ENCODE data around the gene ODAD4. TPM values are rescaled to one million over a fixed set of nuclear protein-coding genes. Genes with fewer than 3 reads are reported as not detected.

The ODAD4 gene
- total and polyA plus RNA-seq, 2 of the 4 experiments (the other 2 are of a cell fraction) = 0.38 to 0.54 TPM

GRCh38 chr17:41957869-41958439 is 27.5 kb downstream of the ODAD4 start:
- no peaks in the 10 kb centered on the region for H3K27me3 ChIP-seq (ENCODE audit: control insufficient read depth, insufficient read depth, low read length)
- peaks cover 12% of the 10 kb centered on the region for H3K4me1 ChIP-seq (ENCODE audit: control insufficient read depth, insufficient read depth, low read length)
- H2AFZ ChIP-seq (replicated peaks; ENCODE audit: low read length, poor library complexity) = peak overlapping the region; percentile 85
- ATAC-seq (ENCODE audit: low read depth) = no peak
- peak overlapping the region; percentile 77 to 96; a peak in 2 of 4 replicates for H4K8ac ChIP-seq (ENCODE audit: low read depth in 2 of 2, low read length in 2 of 2)
- no peak overlapping the region for H2BK120ac ChIP-seq (ENCODE audit: low read depth, low read length)
- H3K56ac ChIP-seq (ENCODE audit: extremely low read depth, insufficient read depth, low read length) = no peak overlapping the region
- no peak overlapping the region for H3K23ac ChIP-seq (ENCODE audit: low read depth, low read length)
- TF ChIP-seq CHD1 (IDR thresholded peaks at IDR 0.05; ENCODE audit: low read depth, low read length) (no peak), BHLHE40 (IDR thresholded peaks at IDR 0.05; ENCODE audit: low read depth, low read length) (no peak), MAZ (IDR thresholded peaks at IDR 0.05; ENCODE audit: borderline replicate concordance, low read depth, low read length) (no peak), MXI1 (IDR thresholded peaks at IDR 0.05; ENCODE audit: borderline replicate concordance, low read depth, low read length) (no peak), ELK1 (IDR thresholded peaks at IDR 0.05; ENCODE audit: borderline replicate concordance, low read depth, low read length) (no peak), MAFK (IDR thresholded peaks at IDR 0.05; ENCODE audit: low read depth, low read length) (no peak), RFX5 (IDR thresholded peaks at IDR 0.05; ENCODE audit: low read depth, low read length) (no peak), SMC3 (IDR thresholded peaks at IDR 0.05; ENCODE audit: low read depth, low read length) (no peak), NFE2L2 (IDR thresholded peaks at IDR 0.05; ENCODE audit: low read depth, low read length) (no peak), USF2 (IDR thresholded peaks at IDR 0.05; ENCODE audit: low read depth, low read length) (no peak), RAD21 (IDR thresholded peaks at IDR 0.05; ENCODE audit: low read length) (no peak), CTCF (conservative IDR thresholded peaks at IDR 0.05; ENCODE audit: low read depth, low read length) (no peak), FOS (IDR thresholded peaks at IDR 0.05; ENCODE audit: low read depth, low read length) (no peak), POLR2A (IDR thresholded peaks at IDR 0.05; ENCODE audit: low read depth, low read length) (no peak), RCOR1 (IDR thresholded peaks at IDR 0.05; ENCODE audit: insufficient replicate concordance, low read length) (no peak), CEBPB (IDR thresholded peaks at IDR 0.05; ENCODE audit: low read depth, low read length) (no peak)
- H3K4me2 ChIP-seq (ENCODE audit: low read depth, low read length) = no peak overlapping the region
- dilution Hi-C loops (cut with HindIII; ENCODE audit: low sequenced_read_pairs, unreplicated experiment) (no loop called here), in situ Hi-C loops (cut with MboI; ENCODE audit: low sequenced_read_pairs) (no loop called here), intact Hi-C loops (cut with micrococcal nuclease) (loop anchor here (2.0 kb wide), 1 partner anchor 145 kb away; the partner anchor contains the start of gene FKBP10)
- H2BK5ac ChIP-seq (ENCODE audit: low read depth, low read length, poor library complexity, severe bottlenecking) = no peak overlapping the region
- no peak overlapping the region for H4K91ac ChIP-seq (ENCODE audit: insufficient read depth, low read depth, low read length)
- H3K36me3 ChIP-seq (ENCODE audit: control insufficient read depth, insufficient read depth, low read length) = no peaks in the 10 kb centered on the region
- no TSS peak for BruUV-seq (replicated peaks)
- ChIA-PET CTCF (interaction anchor here (1.8 kb wide), 1 partner anchor 39 kb away, joined by 4 read pairs; the partner anchor contains the start of gene ACLY), POLR2A (ENCODE audit: unreplicated experiment) (no interaction called here)
- no peak overlapping the region for H3K18ac ChIP-seq (ENCODE audit: low read depth, low read length)
- no peak overlapping the region for H3K14ac ChIP-seq (replicated peaks; ENCODE audit: low read depth, low read length)
- 83% methylated on average over 1 of the region's 6 CpGs; no CpG with 5 or more reads in 1 of the 2 experiments for WGBS, 2 experiments (ENCODE audit: extremely low coverage in 2 of 2, insufficient read length in 1 of 2)
- H2BK20ac ChIP-seq (ENCODE audit: low read depth, low read length) = peak overlapping the region; percentile 11; the same call in 1 of the 2 replicates
- H2BK15ac ChIP-seq (ENCODE audit: low read depth, low read length) = no peak overlapping the region
- no peak overlapping the region for H3K9ac ChIP-seq (ENCODE audit: low read depth, low read length)
- no peak overlapping the region for H2AK5ac ChIP-seq (ENCODE audit: low read depth, low read length)
- no peak overlapping the region for H3K4ac ChIP-seq (ENCODE audit: low read depth, low read length)
- H3K79me1 ChIP-seq (ENCODE audit: low read depth in 1 of 2, low read length in 2 of 2) = no peaks in the 10 kb centered on the region
- H3K9me1 ChIP-seq (ENCODE audit: insufficient read depth, low read length) = no peaks in the 10 kb centered on the region
- no peak overlapping the region for H3K27ac ChIP-seq (ENCODE audit: insufficient read depth, low read length)
- no peaks in the 10 kb centered on the region for H4K20me1 ChIP-seq (ENCODE audit: insufficient read depth, low read length)
- no peaks in the 10 kb centered on the region for H3K9me3 ChIP-seq (ENCODE audit: control insufficient read depth, insufficient read depth, low read length)
- H2AK9ac ChIP-seq (replicated peaks; ENCODE audit: low read depth, low read length, poor library complexity) = no peak overlapping the region
- no peak overlapping the region for H3K4me3 ChIP-seq (ENCODE audit: insufficient read depth, low read depth, low read length)
- H4K5ac ChIP-seq (ENCODE audit: low read depth, low read length) = no peak overlapping the region
- DNase-seq = no peak
